ENCODE data around the gene PAN2.
"Not testable (repeated sequence)": the region's sequence is repeated elsewhere in the genome, so short reads cannot be mapped to it uniquely, and the experiment has no call there.

DNA sequence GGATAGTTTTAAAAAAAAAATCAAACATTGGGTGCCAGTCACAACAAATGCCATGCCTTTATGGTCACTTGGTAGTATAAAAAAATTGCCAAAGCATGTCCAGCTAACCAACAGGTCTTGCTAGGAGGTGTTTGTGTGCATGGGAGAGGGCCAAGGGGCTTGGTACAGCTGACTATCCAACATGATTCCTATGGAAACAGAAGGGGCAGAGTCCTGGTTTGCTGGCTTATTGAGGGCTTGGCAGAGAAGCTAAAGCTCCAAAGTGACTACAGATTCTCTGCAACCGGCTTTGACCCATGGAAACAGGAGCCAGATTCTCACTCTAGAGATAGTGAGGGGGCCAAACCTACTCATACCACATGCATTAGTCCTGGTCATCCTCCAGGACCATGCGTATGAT lies 61.3 kb downstream of the PAN2 start:
- TF ChIP-seq POLR2AphosphoS5 (IDR thresholded peaks at IDR 0.05; ENCODE audit: low read depth, low read length); POLR2A (IDR thresholded peaks at IDR 0.05; ENCODE audit: low read depth, low read length); TAF1 (IDR thresholded peaks at IDR 0.05; ENCODE audit: borderline replicate concordance, low read depth, low read length): not testable (repeated sequence)

Measured in GM12892 (cell line).